Peyer's patch (tissue), 4 donors: ENCODE data around the gene RGL1.

Source experiments
- POLR2A ChIP-seq, 2 donors: fragments of 450-650 bp; IDR thresholded peaks; one replicate each; pipeline ENCODE4 v1.5.1; 2017; ENCODE audit warnings: antibody characterized with exemption in 2 of 2, mild to moderate bottlenecking in 2 of 2, moderate library complexity in 2 of 2
- TF ChIP-seq, protein P1 (sequence below), 6 experiments: fragments of 450-650 bp in 4 of 6; fragments of 200-600 bp in 2 of 6; sonication (generic) in 1 of 6; IDR thresholded peaks; one replicate each; pipeline ENCODE4 v1.5.1; 2017 to 2019; ENCODE audit warnings: antibody characterized with exemption in 6 of 6, mild to moderate bottlenecking in 3 of 6, moderate library complexity in 1 of 6

DNA sequence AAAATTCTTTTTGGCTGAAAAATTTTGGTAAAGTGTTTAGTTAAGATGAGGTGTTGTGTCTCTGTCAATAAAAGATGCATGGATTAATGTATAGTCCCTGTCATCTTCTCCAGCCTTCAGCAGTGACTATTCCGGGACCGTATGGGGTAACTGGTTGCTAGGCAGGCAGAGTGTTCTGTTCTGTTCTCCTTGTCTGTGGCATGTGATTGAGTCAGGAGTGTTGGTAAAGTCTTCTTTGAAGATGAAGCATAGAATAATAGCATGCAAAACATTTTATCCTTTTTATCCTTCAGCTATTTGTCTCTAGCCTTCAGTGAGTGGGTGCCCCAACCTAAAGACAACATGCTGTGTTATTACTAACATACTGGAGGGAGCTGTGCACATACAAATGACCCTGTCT, 74.6 kb downstream of the RGL1 start:
- TF ChIP-seq, protein P1, sequence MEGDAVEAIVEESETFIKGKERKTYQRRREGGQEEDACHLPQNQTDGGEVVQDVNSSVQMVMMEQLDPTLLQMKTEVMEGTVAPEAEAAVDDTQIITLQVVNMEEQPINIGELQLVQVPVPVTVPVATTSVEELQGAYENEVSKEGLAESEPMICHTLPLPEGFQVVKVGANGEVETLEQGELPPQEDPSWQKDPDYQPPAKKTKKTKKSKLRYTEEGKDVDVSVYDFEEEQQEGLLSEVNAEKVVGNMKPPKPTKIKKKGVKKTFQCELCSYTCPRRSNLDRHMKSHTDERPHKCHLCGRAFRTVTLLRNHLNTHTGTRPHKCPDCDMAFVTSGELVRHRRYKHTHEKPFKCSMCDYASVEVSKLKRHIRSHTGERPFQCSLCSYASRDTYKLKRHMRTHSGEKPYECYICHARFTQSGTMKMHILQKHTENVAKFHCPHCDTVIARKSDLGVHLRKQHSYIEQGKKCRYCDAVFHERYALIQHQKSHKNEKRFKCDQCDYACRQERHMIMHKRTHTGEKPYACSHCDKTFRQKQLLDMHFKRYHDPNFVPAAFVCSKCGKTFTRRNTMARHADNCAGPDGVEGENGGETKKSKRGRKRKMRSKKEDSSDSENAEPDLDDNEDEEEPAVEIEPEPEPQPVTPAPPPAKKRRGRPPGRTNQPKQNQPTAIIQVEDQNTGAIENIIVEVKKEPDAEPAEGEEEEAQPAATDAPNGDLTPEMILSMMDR (IDR thresholded peaks at IDR 0.05) = no peak
- TF ChIP-seq POLR2A (IDR thresholded peaks at IDR 0.05) = no peak
